OCI-LY1 (cell line): ENCODE measurements around the gene THTPA.

Experiments used
- H2AFZ ChIP-seq: fragments of 200-600 bp; sonication (generic), shearing (Covaris generic); 2 replicates; pipeline ENCODE4 v1.6.0; 2014; ENCODE audit warnings: antibody characterized with exemption, mild to moderate bottlenecking, low read length
- H3F3A ChIP-seq: fragments of 200-600 bp; sonication (generic), shearing (Covaris generic); 2 replicates; pipeline ENCODE4 v1.6.0; 2014; ENCODE audit warnings: mild to moderate bottlenecking, antibody characterized with exemption, low read length, moderate library complexity; ENCODE audit not compliant: insufficient read depth
- H3K27ac ChIP-seq: fragments of 200-600 bp; sonication (generic); 2 replicates; pipeline ENCODE4 v1.5.1; 2014; ENCODE audit warnings: low read length, mixed run types, mild to moderate bottlenecking, low read depth; ENCODE audit not compliant: poor library complexity, severe bottlenecking
- H3K27me3 ChIP-seq: fragments of 200-600 bp; sonication (generic); 2 replicates; pipeline ENCODE4 v1.6.0; 2014; ENCODE audit warnings: antibody characterized with exemption, mild to moderate bottlenecking, low read length, moderate library complexity; ENCODE audit not compliant: insufficient read depth
- H3K36me3 ChIP-seq: fragments of 200-600 bp; sonication (generic); 2 replicates; pipeline ENCODE4 v1.6.1; 2014; ENCODE audit warnings: mild to moderate bottlenecking, antibody characterized with exemption, low read length, moderate library complexity, mixed read lengths; ENCODE audit not compliant: insufficient read depth
- H3K4me1 ChIP-seq: fragments of 200-600 bp; sonication (generic); 2 replicates; pipeline ENCODE4 v1.5.1; 2014; ENCODE audit warnings: mild to moderate bottlenecking, low read length, moderate library complexity; ENCODE audit not compliant: insufficient read depth, severe bottlenecking
- H3K4me2 ChIP-seq: fragments of 200-600 bp; sonication (generic), shearing (Covaris generic); 2 replicates; pipeline ENCODE4 v1.6.1; 2014; ENCODE audit warnings: low read length
- H3K4me3 ChIP-seq: fragments of 200-600 bp; sonication (generic); 2 replicates; pipeline ENCODE4 v1.5.1; 2014; ENCODE audit warnings: low read length, low read depth, mild to moderate bottlenecking, mixed read lengths; ENCODE audit not compliant: poor library complexity, severe bottlenecking
- H3K79me2 ChIP-seq: fragments of 200-600 bp; shearing (Covaris generic); 2 replicates; pipeline ENCODE4 v1.6.1; 2016; ENCODE audit warnings: mixed run types, low read length, mixed read lengths; ENCODE audit not compliant: insufficient read depth
- H3K9ac ChIP-seq: fragments of 200-600 bp; sonication (generic), shearing (Covaris generic); 2 replicates; pipeline ENCODE4 v1.6.1; 2014; ENCODE audit warnings: mild to moderate bottlenecking, low read length, mixed read lengths
- H3K9me2 ChIP-seq: fragments of 200-600 bp; sonication (generic), shearing (Covaris generic); 2 replicates; pipeline ENCODE4 v1.6.1; 2014; ENCODE audit warnings: low read depth, mild to moderate bottlenecking, low read length, mixed read lengths
- H3K9me3 ChIP-seq: fragments of 200-600 bp; shearing (Covaris generic); 2 replicates; pipeline ENCODE4 v1.6.1; 2014; ENCODE audit warnings: low read length, mixed read lengths
- H4K20me1 ChIP-seq: fragments of 200-600 bp; sonication (generic), shearing (Covaris generic); 2 replicates; pipeline ENCODE4 v1.6.0; 2016; ENCODE audit warnings: mild to moderate bottlenecking, low read length; ENCODE audit not compliant: insufficient read depth
- CTCF ChIP-seq: fragments of 200-600 bp; sonication (generic), shearing (Covaris generic); IDR thresholded peaks from 2 replicates; pipeline ENCODE4 v1.5.1; 2017; ENCODE audit warnings: mild to moderate bottlenecking, antibody characterized with exemption, low read length, moderate library complexity, mixed read lengths
- EZH2 ChIP-seq: fragments of 200-600 bp; sonication (generic), shearing (Covaris generic); IDR thresholded peaks from 2 replicates; pipeline ENCODE4 v1.8.0; 2017; ENCODE audit warnings: borderline replicate concordance, mixed run types, mild to moderate bottlenecking, antibody characterized with exemption, low read length, moderate library complexity, mixed read lengths

THTPA gene

DNA sequence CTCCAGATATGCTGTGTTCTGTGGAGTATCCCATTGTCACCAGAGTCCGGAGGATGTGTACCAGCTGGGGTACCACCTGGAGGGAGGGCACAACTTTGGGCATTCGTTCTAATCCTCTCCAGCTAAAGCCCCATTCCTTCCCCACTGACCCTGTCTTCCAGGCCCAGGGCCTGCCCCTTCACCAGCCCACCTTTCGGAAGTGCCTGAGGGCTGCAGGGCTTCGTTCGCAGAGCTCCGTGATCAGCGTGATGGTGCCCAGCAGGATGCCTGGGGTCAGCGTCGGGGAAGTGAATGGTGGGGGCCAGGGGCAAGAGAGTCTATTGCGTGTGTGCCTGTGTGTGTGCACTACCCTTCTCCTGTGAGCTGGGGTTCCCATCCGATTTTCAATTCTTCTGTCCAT lies 9.6 kb downstream of the THTPA start:
- no peak overlapping the region for H3K27ac ChIP-seq
- H4K20me1 ChIP-seq: no peaks in the 10 kb centered on the region
- peaks cover 18% of the 10 kb centered on the region for H3K4me1 ChIP-seq
- H3K4me2 ChIP-seq: no peak overlapping the region
- H3K79me2 ChIP-seq: no peaks in the 10 kb centered on the region
- H3K9ac ChIP-seq: no peak overlapping the region
- peaks cover 41% of the 10 kb centered on the region; the same call in 1 of the 2 replicates for H3K36me3 ChIP-seq
- H3K9me3 ChIP-seq: no peaks in the 10 kb centered on the region
- no peak for TF ChIP-seq EZH2
- TF ChIP-seq CTCF: no peak
- no peak overlapping the region for H2AFZ ChIP-seq
- H3K9me2 ChIP-seq: no peaks in the 10 kb centered on the region
- no peaks in the 10 kb centered on the region for H3K27me3 ChIP-seq
- H3K4me3 ChIP-seq: no peak overlapping the region
- no peaks in the 10 kb centered on the region for H3F3A ChIP-seq

DNA sequence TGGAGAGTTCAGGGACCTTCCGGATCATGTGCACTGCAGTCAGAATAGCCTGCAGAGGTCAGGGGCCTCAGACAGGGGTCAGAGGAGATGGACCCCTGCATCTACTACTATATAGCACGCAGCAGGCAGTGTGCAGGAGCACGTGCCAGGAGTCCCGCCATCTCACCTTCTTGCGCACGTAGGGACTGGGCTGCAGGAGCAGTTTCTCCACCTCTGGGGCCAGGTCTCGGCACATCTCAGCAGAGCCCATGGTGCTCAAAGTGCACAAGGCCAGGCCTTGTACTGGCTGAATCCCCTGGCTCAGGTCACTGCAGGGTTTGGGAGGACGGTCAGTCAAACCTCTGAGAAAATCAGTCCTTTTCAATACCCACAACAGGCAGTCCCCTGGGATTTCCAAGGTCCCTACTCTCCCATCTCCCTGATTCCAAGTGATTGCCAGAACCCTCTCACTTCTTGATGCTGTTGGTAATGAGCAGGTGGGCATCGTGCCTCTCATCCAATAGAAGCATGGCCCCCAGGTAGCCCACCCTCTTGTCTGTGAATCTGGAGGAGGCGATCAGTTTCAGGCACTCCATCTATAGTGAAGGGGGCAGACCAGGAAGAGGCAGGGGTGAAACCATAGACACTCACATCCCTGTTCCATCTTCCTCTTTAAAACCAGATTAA lies 10.2 kb downstream of the THTPA start:
- peak overlapping the region; percentile 79 for H3K4me3 ChIP-seq
- H3K27me3 ChIP-seq: no peaks in the 10 kb centered on the region
- no peaks in the 10 kb centered on the region for H3K9me3 ChIP-seq
- peaks cover 18% of the 10 kb centered on the region for H3K4me1 ChIP-seq
- H3K9me2 ChIP-seq: no peaks in the 10 kb centered on the region
- H3F3A ChIP-seq: no peaks in the 10 kb centered on the region
- H3K79me2 ChIP-seq: no peaks in the 10 kb centered on the region
- peaks cover 35% of the 10 kb centered on the region; the same call in 1 of the 2 replicates for H3K36me3 ChIP-seq
- no peak overlapping the region for H3K27ac ChIP-seq
- no peaks in the 10 kb centered on the region for H4K20me1 ChIP-seq
- no peak for TF ChIP-seq CTCF
- TF ChIP-seq EZH2: no peak
- peak overlapping the region; percentile 84 for H3K4me2 ChIP-seq
- peak overlapping the region; percentile 78 for H3K9ac ChIP-seq
- H2AFZ ChIP-seq: no peak overlapping the region

DNA sequence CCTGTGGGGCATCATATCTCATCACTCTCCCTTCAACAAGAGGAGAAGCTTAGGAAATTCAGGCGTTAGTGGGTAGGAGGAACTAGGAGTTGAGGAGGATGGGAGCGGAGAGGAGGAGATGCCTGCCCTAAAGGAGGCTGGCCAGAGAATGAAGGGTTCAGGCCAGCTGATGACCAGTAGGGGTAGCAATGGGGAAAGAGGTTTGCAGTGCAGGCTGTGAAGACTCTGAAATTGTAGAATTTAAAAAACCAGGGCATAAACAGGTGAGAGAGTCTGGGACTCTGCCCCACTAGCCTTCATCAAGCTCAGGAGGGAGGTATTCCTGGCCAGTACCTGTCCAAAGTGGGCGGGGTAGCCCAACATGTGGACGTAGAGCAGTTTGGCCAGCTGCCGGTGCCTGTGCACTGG lies 10.7 kb downstream of the THTPA start:
- peak overlapping the region; percentile 79 for H3K4me3 ChIP-seq
- H3K9me2 ChIP-seq: no peaks in the 10 kb centered on the region
- H3K27ac ChIP-seq: no peak overlapping the region
- H4K20me1 ChIP-seq: no peaks in the 10 kb centered on the region
- no peaks in the 10 kb centered on the region for H3F3A ChIP-seq
- no peaks in the 10 kb centered on the region for H3K9me3 ChIP-seq
- H3K27me3 ChIP-seq: no peaks in the 10 kb centered on the region
- no peak overlapping the region for H2AFZ ChIP-seq
- H3K4me2 ChIP-seq: peak overlapping the region; percentile 84
- H3K9ac ChIP-seq: peak overlapping the region; percentile 78
- peak; percentile 24; the same call in 1 of the 2 replicates for TF ChIP-seq CTCF
- no peak for TF ChIP-seq EZH2
- no peaks in the 10 kb centered on the region for H3K79me2 ChIP-seq
- peaks cover 30% of the 10 kb centered on the region; the same call in 1 of the 2 replicates for H3K36me3 ChIP-seq
- H3K4me1 ChIP-seq: peaks cover 18% of the 10 kb centered on the region
